MM.1S (cell line): ENCODE measurements around the gene PILRA.

Experiments
- EZH2phosphoT487 ChIP-seq: fragments of 300-600 bp; sonication (generic); IDR thresholded peaks from 2 replicates; pipeline ENCODE4 v1.6.1; 2018; ENCODE audit warnings: antibody characterized with exemption, low read length
- TF ChIP-seq, protein P1 (sequence below): fragments of 300-600 bp; sonication (generic); IDR thresholded peaks from 2 replicates; pipeline ENCODE4 v1.5.1; 2016; ENCODE audit warnings: antibody characterized with exemption, low read length, mixed read lengths

DNA sequence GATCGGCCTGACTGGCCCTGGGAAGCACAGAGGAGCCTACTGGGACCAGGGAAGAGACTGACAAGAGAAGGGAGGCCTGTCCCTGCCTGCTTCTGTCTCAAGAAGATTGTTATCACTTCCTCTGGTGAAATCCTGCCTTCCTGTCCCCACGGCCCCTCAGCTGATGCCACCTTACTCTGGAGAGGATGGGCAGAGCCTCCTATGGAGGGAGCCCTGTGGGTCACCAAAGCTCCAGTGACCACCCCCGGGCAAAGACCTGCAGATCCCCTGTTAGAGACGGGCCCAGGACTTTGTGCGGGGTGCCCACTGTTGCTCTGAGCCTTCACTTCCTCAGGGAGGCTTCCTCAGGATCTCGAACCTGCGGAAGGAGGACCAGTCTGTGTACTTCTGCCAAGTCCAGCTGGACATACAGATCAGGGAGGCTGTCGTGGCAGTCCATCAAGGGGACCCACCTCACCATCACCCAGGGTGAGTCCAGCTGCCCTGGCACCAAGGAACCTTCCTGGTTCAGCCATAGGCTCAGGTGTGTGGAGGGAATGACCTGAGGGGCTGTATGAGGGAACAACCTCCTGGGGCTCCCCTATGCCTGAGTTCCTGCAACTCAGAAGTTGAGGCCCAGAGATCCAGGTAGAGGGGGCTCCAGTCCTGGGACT lies 16.7 kb upstream of the PILRA start:
- TF ChIP-seq, protein P1, sequence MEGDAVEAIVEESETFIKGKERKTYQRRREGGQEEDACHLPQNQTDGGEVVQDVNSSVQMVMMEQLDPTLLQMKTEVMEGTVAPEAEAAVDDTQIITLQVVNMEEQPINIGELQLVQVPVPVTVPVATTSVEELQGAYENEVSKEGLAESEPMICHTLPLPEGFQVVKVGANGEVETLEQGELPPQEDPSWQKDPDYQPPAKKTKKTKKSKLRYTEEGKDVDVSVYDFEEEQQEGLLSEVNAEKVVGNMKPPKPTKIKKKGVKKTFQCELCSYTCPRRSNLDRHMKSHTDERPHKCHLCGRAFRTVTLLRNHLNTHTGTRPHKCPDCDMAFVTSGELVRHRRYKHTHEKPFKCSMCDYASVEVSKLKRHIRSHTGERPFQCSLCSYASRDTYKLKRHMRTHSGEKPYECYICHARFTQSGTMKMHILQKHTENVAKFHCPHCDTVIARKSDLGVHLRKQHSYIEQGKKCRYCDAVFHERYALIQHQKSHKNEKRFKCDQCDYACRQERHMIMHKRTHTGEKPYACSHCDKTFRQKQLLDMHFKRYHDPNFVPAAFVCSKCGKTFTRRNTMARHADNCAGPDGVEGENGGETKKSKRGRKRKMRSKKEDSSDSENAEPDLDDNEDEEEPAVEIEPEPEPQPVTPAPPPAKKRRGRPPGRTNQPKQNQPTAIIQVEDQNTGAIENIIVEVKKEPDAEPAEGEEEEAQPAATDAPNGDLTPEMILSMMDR, result no peak
- TF ChIP-seq EZH2phosphoT487, result no peak
